Measurements from ENCODE around the gene RORB.

RORB gene

DNA sequence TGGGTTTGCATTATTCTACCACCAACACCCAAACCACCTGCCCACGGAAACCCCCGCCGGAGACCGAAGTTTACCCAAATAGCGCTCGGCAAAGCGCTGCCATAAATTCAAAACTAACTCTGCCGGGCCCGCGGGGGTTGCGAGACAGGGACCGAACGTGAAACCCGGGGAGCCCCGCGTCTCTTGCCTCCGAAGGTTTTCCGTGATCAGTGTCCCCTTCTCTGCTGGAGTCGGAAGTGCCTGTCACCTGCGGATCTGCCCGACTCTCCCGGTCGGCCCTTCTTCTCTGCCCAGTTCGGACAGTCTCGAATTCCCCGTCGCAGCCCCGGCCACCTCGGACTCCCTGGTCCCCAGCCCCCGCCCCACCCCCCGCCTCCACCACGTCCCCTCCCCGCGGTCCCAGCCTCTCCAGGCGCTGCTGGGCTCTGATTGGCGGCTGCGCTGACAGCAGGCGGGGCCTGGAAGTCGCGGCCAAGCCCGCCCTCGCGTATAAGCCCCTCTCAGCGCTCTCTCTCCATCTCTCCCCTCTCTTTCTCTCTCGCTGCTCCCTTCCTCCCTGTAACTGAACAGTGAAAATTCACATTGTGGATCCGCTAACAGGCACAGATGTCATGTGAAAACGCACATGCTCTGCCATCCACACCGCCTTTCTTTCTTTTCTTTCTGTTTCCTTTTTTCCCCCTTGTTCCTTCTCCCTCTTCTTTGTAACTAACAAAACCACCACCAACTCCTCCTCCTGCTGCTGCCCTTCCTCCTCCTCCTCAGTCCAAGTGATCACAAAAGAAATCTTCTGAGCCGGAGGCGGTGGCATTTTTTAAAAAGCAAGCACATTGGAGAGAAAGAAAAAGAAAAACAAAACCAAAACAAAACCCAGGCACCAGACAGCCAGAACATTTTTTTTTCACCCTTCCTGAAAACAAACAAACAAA, at the start of gene RORB:
Gene RORB (plus strand): TSS at position 517 of the 929 bp plus-strand sequence. CDS start 642 bp downstream, outside the sequence.
- TF ChIP-seq EP300 (IDR thresholded peaks at IDR 0.05; ENCODE audit: borderline replicate concordance) (no peak), FOXM1 (IDR thresholded peaks at IDR 0.05; ENCODE audit: borderline replicate concordance, low read depth) (no peak), TCF12 (IDR thresholded peaks at IDR 0.05; ENCODE audit: low read depth) (no peak), CREB1 (IDR thresholded peaks at IDR 0.05; ENCODE audit: low read depth) (no peak), TEAD4 (IDR thresholded peaks at IDR 0.05) (no peak), NFIC (IDR thresholded peaks at IDR 0.05) (no peak), TAF1 (IDR thresholded peaks at IDR 0.05; ENCODE audit: low read depth) (no peak), ZBTB7A (IDR thresholded peaks at IDR 0.05; ENCODE audit: low read depth) (no peak), RAD21 (IDR thresholded peaks at IDR 0.05; ENCODE audit: low read depth) (no peak), YY1 (IDR thresholded peaks at IDR 0.05; ENCODE audit: low read depth) (no peak)
- TF ChIP-seq, protein P1, sequence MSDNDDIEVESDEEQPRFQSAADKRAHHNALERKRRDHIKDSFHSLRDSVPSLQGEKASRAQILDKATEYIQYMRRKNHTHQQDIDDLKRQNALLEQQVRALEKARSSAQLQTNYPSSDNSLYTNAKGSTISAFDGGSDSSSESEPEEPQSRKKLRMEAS (IDR thresholded peaks at IDR 0.05), result no peak
- TF ChIP-seq, protein P2, sequence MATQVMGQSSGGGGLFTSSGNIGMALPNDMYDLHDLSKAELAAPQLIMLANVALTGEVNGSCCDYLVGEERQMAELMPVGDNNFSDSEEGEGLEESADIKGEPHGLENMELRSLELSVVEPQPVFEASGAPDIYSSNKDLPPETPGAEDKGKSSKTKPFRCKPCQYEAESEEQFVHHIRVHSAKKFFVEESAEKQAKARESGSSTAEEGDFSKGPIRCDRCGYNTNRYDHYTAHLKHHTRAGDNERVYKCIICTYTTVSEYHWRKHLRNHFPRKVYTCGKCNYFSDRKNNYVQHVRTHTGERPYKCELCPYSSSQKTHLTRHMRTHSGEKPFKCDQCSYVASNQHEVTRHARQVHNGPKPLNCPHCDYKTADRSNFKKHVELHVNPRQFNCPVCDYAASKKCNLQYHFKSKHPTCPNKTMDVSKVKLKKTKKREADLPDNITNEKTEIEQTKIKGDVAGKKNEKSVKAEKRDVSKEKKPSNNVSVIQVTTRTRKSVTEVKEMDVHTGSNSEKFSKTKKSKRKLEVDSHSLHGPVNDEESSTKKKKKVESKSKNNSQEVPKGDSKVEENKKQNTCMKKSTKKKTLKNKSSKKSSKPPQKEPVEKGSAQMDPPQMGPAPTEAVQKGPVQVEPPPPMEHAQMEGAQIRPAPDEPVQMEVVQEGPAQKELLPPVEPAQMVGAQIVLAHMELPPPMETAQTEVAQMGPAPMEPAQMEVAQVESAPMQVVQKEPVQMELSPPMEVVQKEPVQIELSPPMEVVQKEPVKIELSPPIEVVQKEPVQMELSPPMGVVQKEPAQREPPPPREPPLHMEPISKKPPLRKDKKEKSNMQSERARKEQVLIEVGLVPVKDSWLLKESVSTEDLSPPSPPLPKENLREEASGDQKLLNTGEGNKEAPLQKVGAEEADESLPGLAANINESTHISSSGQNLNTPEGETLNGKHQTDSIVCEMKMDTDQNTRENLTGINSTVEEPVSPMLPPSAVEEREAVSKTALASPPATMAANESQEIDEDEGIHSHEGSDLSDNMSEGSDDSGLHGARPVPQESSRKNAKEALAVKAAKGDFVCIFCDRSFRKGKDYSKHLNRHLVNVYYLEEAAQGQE (IDR thresholded peaks at IDR 0.05; ENCODE audit: low read depth), result no peak

DNA sequence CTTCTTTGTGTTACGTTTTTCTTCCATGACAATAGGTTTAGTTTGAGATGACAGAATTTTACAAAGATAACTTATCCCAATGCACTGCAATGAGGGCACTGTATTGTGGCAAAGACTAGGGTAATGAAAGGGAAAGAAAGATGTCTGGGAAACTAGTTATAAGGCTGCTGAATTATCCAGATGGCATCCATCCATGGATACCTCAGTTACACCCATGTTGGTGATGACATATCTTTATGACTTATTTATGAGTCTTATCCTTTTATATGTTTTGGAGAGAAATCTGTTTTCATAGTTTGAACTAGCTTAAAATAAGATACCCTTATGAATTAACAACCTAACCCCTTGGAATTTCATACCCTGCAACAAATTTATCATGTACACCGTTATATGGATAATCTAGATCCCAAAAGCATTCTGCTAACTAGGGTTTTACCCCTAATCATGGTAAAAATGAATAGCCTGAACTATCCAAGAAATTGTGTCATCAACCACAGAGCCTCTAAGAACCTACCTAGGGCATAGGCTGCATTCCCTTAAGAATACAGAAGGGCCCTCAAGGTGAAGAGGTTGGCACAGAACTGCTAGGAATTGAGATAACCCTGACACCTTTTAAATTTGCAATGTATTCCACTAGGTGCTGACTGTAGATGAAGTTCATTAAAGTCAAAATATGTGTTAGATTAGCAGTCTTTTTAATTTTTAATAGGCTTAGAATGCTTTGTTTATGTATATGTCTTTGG, 49.5 kb upstream of the RORB start:
- TF ChIP-seq ZBTB7A (IDR thresholded peaks at IDR 0.05; ENCODE audit: low read depth), result no peak
- TF ChIP-seq, protein P1 (IDR thresholded peaks at IDR 0.05), result no peak
- TF ChIP-seq, protein P2 (IDR thresholded peaks at IDR 0.05; ENCODE audit: low read depth), result no peak
- TF ChIP-seq YY1 (IDR thresholded peaks at IDR 0.05; ENCODE audit: low read depth), result no peak
- TF ChIP-seq EGR1 (IDR thresholded peaks at IDR 0.05), result no peak
- TF ChIP-seq RAD21 (IDR thresholded peaks at IDR 0.05; ENCODE audit: low read depth), result no peak
- TF ChIP-seq CREB1 (IDR thresholded peaks at IDR 0.05; ENCODE audit: low read depth), result no peak
- no peak for TF ChIP-seq TCF12 (IDR thresholded peaks at IDR 0.05; ENCODE audit: low read depth)
- no peak for TF ChIP-seq NFIC (IDR thresholded peaks at IDR 0.05)
- no peak for TF ChIP-seq FOXM1 (IDR thresholded peaks at IDR 0.05; ENCODE audit: borderline replicate concordance, low read depth)
- TF ChIP-seq TAF1 (IDR thresholded peaks at IDR 0.05; ENCODE audit: low read depth), result no peak
- TF ChIP-seq TEAD4 (IDR thresholded peaks at IDR 0.05), result no peak

DNA sequence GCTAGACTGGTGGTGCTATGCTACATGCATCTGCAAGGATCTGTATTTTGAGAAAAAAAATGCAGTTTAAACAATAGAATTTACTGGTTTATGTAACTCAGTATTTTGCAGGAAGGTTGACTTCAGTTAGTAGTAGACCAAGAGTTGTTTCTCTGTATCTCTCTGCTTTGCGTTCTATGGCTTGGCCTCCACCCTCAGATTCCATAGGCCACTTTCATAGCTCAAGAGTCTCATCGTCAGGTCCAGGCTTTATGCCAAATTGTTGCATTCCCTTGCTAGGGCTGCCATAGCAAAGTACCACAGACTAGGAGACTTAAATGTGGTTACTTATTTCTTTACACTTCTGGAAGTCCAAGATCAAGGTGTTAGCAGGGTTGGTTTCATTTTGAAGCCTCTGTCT, 48.1 kb upstream of the RORB start:
- TF ChIP-seq RAD21 (IDR thresholded peaks at IDR 0.05; ENCODE audit: low read depth), result no peak
- TF ChIP-seq, protein P1 (IDR thresholded peaks at IDR 0.05), result no peak
- TF ChIP-seq TEAD4 (IDR thresholded peaks at IDR 0.05), result no peak
- no peak for TF ChIP-seq CREB1 (IDR thresholded peaks at IDR 0.05; ENCODE audit: low read depth)
- no peak for TF ChIP-seq FOXM1 (IDR thresholded peaks at IDR 0.05; ENCODE audit: borderline replicate concordance, low read depth)
- TF ChIP-seq CEBPB (IDR thresholded peaks at IDR 0.05), result no peak
- no peak for TF ChIP-seq YY1 (IDR thresholded peaks at IDR 0.05; ENCODE audit: low read depth)
- TF ChIP-seq, protein P3, sequence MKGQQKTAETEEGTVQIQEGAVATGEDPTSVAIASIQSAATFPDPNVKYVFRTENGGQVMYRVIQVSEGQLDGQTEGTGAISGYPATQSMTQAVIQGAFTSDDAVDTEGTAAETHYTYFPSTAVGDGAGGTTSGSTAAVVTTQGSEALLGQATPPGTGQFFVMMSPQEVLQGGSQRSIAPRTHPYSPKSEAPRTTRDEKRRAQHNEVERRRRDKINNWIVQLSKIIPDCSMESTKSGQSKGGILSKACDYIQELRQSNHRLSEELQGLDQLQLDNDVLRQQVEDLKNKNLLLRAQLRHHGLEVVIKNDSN (IDR thresholded peaks at IDR 0.05), result no peak
- no peak for TF ChIP-seq NFIC (IDR thresholded peaks at IDR 0.05)
- no peak for TF ChIP-seq TAF1 (IDR thresholded peaks at IDR 0.05; ENCODE audit: low read depth)
- TF ChIP-seq TCF12 (IDR thresholded peaks at IDR 0.05; ENCODE audit: low read depth), result no peak
- TF ChIP-seq EGR1 (IDR thresholded peaks at IDR 0.05), result no peak
- no peak for TF ChIP-seq EP300 (IDR thresholded peaks at IDR 0.05; ENCODE audit: borderline replicate concordance)
- TF ChIP-seq ZBTB7A (IDR thresholded peaks at IDR 0.05; ENCODE audit: low read depth), result no peak

DNA sequence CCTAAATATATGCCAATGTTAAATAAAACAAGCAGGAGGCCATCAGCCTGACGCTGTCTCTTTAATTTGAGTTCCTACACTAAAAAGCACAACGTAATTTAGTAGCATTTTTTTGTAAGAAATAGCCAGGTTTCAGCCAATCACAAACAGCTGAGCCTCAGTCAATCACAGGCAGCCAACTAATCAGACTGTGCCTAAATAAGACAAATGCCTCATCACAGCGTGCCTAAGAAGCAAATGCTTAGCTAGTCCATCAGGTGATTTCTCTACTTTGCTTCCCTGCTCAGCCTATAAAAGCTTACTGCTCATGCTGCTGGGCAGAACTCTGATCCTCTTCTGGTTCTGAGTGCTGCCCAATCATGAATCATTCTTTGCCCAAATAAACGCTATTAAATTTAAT, 38.3 kb upstream of the RORB start:
- TF ChIP-seq RAD21 (IDR thresholded peaks at IDR 0.05; ENCODE audit: low read depth), result no peak
- no peak for TF ChIP-seq TCF12 (IDR thresholded peaks at IDR 0.05; ENCODE audit: low read depth)
- TF ChIP-seq, protein P1 (IDR thresholded peaks at IDR 0.05), result no peak
- no peak for TF ChIP-seq FOXM1 (IDR thresholded peaks at IDR 0.05; ENCODE audit: borderline replicate concordance, low read depth)
- TF ChIP-seq, protein P3 (IDR thresholded peaks at IDR 0.05), result no peak
- no peak for TF ChIP-seq CREB1 (IDR thresholded peaks at IDR 0.05; ENCODE audit: low read depth)
- no peak for TF ChIP-seq YY1 (IDR thresholded peaks at IDR 0.05; ENCODE audit: low read depth)
- TF ChIP-seq TAF1 (IDR thresholded peaks at IDR 0.05; ENCODE audit: low read depth), result no peak
- TF ChIP-seq, protein P2 (IDR thresholded peaks at IDR 0.05; ENCODE audit: low read depth), result no peak
- TF ChIP-seq EP300 (IDR thresholded peaks at IDR 0.05; ENCODE audit: borderline replicate concordance), result no peak
- no peak for TF ChIP-seq NFIC (IDR thresholded peaks at IDR 0.05)
- no peak for TF ChIP-seq TEAD4 (IDR thresholded peaks at IDR 0.05)
- TF ChIP-seq CEBPB (IDR thresholded peaks at IDR 0.05), result no peak
- no peak for TF ChIP-seq ZBTB7A (IDR thresholded peaks at IDR 0.05; ENCODE audit: low read depth)

Measured in Ishikawa (cell line).